GM21381 (cell line): ENCODE data around the gene BCL2L1.
"Not testable (repeated sequence)": the region's sequence is repeated elsewhere in the genome, so short reads cannot be mapped to it uniquely, and the experiment has no call there.

ENCODE experiments used
- ATAC-seq: cut with Tn5 transposase; IDR thresholded peaks from one replicate; pipeline ENCODE4 v1.9.1; 2021; ENCODE audit warnings: mild to moderate bottlenecking, moderate library complexity; ENCODE audit not compliant: unreplicated experiment

The BCL2L1 gene

DNA sequence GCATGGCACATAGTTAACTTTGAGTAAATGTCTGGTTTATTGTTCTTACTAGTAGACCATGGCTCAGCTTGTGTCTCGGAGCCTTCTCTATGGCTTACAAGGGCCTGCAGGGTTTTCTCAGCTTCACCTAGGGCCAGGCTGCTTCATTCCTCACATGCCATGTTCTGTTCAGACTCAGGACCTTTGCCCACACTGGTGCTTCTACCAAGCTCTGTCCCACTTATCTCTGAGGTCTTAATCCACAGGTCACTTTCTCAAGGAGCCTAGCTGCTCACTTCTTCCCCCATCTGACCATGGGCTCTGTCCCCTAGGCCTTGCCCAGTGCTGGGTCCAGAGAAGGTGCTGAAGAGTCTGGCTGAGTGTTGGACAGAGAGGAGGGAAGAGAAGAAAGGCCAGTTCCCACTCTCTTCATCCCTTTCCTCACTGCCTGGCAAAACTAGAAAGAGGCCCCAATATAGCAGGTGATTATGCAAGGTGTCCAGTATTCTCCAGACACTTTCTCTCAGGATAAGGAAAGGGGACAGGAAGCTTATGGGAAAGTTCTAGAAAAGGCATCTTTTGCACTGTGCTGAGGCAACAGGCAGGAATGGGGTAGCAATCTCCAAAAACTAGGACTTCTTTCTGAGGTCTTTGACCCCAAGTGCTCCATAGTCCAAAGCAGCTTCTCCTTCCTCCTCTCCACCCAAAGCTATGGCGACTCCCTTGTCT is 45.0 kb downstream of the BCL2L1 start:
- no peak for ATAC-seq

GRCh38 chr20:31676609-31676989 is 46.1 kb downstream of the BCL2L1 start:
- ATAC-seq = no peak

DNA sequence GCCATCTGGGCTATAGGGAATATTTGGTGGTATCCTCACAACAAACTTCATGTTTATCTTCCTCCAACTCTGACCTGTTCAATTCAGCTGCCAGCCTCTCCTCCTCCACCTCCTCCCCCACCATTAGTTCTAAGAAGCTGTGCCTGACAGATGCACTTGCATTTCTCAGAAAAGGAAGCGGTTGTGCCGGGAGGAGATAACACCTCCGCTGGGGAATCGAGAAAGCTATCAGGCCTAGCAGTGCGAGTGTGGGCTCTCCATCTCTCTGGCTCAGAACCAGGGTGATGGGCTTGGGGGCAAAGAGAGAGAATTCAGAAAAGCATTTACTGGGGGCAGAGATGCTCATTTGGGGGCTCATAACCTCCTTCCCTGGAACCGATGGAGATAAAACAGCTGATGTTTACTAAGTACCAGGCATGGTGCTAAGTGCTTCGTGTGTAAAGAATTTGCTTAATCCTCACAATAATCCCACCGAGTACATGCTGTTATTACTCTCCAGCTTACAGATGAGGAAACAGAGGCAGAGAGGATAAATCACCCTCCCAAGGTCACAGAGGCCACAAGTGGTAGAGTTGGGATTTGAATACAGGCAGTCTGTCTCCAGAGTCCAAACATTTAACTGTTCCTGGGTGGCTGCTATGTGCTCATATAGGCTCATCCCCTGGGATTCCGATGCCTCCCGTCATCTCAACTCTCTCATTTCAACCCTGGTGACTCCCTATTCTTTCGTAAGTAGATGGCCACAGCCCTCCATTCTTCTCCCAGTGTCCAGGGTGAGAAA is 46.6 kb downstream of the BCL2L1 start:
- ATAC-seq = peak; percentile 45

DNA sequence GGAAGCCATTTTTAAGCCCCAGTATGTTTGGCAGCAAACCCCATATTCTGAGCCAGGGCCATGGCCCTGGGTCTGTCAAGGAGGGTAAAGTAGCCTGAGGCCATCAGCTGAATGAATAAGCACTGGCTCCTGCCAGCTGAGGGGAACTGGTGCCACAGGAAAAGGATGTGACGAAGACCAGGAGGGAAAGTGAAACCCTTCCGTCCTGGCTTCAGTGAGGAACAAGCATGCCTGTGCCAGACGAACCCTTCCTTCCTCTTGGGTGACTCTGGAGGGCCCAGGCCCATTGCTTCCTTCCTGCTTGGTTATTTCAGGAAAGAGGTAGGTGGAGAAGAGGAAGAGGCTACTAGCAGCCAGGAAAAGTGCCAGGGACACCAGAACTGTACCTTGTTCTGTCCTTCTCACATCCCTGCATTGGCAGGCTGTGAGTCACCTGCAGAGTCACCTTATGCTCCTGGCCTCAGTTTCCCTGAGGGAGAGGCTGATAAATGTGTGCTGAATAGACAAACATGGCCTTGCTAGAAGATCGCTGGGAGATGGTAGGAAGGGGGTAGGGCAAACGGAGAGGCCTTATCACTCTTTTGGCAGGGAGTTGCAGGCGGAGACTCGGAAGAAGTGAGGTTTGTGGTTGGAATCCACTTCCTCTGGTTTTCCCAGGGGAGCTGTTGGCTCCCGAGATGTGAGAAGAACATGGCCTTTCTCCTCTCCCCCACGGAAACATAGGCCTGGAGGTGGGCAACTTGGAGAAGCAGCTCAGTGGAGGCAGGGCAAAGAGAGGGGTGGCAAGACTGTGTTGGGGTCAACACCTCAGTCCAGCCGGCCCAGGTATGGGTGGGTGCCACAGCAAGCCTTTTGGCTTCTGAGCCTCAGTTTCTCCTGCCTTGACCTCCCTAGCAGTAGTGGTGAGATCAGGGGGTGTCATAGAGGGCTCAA is 47.5 kb downstream of the BCL2L1 start:
- ATAC-seq = peak; percentile 63

DNA sequence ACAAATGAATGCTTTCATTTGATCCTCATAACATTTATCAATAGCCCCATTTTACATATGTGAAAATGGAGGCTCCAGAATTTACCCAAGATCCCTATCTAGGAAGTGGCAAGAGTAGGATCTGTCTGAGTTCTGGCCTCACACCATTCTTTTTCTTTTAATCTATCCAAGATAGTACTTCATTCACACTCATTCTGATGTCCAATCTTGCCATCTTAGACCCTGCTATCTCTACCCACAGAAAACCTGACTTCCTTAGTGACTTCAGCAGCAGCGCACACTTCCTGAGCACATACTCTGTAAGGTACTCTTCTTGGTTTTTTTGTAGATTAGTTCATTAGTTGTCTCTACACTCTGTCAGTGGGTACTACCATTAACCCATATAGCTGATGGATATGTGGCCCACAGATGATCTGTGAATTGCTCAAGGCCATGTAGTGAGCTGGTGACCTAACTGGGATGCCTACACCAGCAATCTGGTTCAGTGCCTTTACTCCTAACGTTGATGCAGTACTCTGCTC is 48.7 kb downstream of the BCL2L1 start:
- ATAC-seq = no peak

GRCh38 chr20:31673435-31673834 is 49.2 kb downstream of the BCL2L1 start:
- ATAC-seq = no peak

DNA sequence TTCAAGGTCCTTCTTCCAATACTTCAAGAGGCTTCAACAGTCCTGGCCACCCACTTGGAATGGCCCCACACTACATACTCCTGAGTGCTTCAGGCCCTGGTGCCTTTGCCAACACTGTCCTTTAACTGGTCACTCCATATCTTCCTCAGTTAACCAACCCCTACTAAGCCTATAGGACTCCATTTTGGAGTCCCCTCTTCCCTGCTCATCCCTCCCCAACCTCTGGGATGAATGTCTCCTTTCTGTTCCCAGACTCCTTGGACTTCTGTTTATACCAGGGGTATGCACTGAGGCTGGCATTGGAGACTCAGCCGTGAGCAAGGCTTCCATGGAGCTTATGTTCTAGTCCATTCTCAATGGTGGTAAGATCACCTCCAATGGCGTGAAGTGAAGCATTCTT is 51.3 kb downstream of the BCL2L1 start:
- no peak for ATAC-seq

DNA sequence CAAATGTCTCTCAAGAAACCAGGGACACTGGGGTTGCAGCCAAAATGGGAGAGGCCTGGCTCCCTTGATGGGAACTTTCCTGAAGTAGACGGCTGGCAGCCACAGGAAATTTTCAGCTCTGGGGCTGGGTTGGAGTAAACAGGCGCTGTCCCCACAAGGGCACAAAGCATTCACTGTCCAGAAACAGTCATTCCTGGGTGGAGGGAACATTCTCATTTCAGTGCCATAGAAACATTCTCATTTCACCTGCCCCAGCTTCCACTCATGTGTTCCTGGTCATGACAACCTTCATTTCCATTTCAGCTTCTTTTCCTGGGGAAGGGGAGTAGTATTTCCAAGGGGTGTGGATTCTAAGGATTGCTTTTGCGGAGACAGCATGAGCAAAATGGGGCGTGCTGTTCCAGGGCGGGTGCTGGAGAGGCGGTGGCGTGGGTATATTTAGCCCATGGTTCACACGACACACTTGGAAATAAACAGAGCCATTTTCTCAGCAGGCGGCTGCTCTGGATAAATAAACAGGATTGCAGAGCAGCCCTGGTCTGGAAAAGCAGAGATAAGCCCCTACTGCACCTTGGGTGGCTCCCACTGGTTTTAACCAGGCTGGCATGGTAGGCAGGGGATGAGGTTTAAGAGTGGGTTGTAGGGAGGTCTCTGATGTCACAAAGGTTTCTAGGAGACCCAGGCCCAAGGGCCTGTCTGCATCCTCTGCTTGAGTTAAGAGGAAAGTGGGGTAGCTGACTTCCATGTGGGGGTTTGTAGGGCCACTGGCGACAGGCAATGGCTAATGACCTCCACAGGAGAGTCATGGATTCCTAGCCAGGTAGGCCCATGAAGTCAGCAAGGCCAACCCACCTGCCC is 52.1 kb downstream of the BCL2L1 start:
- ATAC-seq = no peak

GRCh38 chr20:31669876-31670275 is 52.8 kb downstream of the BCL2L1 start:
- ATAC-seq = no peak

DNA sequence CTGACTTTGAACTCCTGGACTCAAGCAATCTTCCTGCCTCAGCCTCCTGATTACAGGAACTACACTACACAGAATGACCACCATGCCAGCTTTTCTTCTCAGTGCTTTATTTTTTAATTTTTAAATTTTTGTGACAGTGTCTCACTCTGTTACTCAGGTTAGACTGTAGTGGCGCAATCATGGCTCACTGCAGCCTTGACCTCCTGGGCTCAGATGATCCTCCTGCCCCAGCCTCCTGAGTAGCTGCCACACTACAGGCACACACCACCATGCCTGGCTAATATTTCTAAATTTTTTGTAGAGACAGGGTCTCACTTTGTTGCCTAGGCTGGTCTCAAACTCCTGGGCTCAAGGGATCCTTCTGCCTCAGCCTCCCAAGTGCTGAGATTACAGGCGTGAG is 53.7 kb downstream of the BCL2L1 start:
- ATAC-seq = not testable (repeated sequence)

DNA sequence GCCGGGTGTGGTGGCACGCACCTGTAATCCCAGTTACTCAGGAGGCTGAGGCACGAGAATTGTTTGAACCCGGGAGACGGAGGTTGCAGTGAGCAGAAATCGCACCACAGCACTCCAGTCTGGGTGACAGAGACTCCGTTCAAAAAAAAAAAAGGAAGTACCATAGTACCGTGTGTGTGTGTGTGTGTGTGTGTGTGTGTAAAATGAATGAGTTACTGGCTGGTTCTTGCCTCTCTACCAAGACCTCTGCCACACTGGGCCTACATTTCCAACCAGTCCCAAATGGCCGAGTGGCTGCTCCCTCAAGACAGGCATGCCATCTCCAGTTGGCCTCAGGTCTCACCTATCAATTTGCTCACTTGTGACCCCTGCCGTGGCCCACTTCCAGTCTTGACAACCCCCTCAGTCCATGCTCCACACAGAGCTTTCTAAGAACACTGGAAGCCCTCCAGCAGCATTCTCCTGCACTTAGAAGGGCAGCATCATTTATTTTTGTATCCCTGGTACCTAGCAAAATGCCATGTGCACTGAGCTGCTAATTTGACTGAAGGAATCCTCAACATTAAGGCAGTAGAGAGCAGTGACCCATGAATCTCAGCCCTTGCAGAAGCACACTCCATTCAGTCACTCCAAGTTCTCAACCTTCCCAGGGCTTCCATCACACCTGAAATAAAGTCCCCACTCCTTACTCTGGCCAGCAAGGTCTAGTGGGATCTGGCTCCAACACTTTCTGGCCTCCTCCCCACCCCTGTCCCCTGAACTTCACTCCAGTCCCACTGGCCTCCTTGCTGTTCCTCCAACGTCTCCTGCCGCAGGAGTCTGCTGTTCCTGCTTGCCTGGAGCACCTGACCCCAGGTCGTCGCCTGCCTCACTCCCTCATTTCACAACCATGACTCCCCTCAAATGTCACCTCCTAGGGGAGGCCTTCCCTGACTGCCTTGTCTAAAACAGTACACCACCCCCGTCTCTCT is 55.1 kb downstream of the BCL2L1 start:
- ATAC-seq = no peak

- ATAC-seq = no peak
These were observed 56.2 kb downstream of the BCL2L1 start for GRCh38 chr20:31666258-31667042.

GRCh38 chr20:31665753-31666152 is 56.9 kb downstream of the BCL2L1 start:
- no peak for ATAC-seq

GRCh38 chr20:31664696-31665354 is 57.8 kb downstream of the BCL2L1 start:
- no peak for ATAC-seq

DNA sequence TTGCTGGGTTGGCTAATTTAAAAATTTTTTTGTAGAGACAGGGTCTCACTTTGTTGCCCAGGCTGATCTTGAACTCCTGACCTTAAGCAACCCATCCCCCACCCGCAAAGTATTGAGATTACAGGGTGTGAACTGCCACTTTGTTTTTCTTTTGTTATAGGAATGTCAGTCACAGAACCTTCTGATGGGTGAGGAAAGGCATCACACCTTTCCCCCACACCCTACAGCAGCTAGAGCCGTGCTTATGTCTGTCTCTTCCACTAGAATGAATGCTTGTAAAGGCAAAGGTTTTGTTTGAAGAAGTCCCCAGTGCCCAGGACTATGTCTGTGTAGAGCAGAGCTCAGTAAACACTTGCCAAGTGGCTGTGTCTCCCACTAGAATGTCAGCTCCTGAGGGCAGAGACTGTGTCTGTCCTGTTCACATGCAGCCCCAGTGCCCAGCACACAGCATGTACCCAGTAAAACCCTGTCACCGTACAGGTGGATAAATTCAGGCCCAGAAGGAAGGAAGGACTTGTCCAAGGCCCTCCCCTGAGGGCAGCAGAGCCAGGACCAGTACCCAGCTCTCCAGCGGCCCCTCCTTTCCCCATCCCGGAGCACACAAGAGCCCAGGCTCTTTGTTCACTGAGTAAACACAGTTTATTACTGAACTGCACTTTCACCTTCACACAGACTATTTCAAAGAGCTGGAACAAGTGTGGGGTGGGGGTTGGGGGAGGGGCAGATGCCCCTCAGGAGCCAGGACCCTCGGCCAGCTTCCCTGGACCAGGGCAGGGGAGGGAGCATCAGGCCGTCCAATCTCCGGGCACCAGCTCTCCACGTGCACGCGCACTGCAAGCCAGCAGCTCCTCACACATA is 58.6 kb downstream of the BCL2L1 start:
- ATAC-seq = no peak

DNA sequence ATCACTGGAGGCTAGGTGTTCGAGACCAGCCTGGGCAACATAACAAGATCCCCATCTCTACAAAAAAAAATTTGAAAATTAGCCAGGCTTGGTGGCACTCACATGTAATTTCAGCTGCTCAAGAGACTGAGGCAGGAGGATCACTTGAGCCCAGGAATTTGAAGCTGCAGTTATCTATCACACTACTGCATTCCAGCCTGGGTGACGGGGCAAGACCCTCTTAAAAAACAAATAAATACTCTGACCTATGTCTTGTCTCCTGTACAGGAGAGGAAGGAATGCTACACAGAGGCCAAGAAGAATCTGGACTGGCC is 59.2 kb downstream of the BCL2L1 start:
- no peak for ATAC-seq

GRCh38 chr20:31662372-31662854 is 60.3 kb downstream of the BCL2L1 start:
- ATAC-seq = no peak
